A549 (cell line): Measurements from ENCODE around the gene LCN6. TPM values are rescaled to one million over a fixed set of nuclear protein-coding genes. Genes with fewer than 3 reads are reported as not detected.
A peak's percentile ranks its signal among the peaks of the same experiment; 100 is the strongest.

ENCODE experiments used
- ATAC-seq, 2 experiments: fragments of 200-7000 bp in 1 of 2; fragments of >200 bp in 1 of 2; cut with Nextera tagmentation in 1 of 2; cut with Tn5 transposase in 1 of 2; 3 replicates each; pipeline versions ENCODE4 v1.8.0 to v1.9.1; 2018 to 2020; ENCODE audit warnings: mild to moderate bottlenecking in 1 of 2, moderate library complexity in 1 of 2
- CTCF ChIA-PET: fragments of 300-600 bp; sonication (Branson Sonifier 250); formaldehyde crosslinking; extraction: SDS; loops from one replicate; lab custom pipeline; 2021; ENCODE audit warnings: antibody characterized with exemption, inconsistent platforms; lab: Yijun Ruan, JAX
- POLR2A ChIA-PET: fragments of 350-600 bp; formaldehyde crosslinking; extraction: SDS; loops from one replicate; lab custom pipeline; 2021; ENCODE audit warnings: antibody characterized with exemption, inconsistent platforms; lab: Yijun Ruan, JAX
- DNase-seq, 2 experiments: peaks; one replicate each; pipeline versions ENCODE4 v3.0.0 to v3.0.0-alpha.2; 2011 to 2016; ENCODE audit warnings: low read depth in 1 of 2, low spot score in 1 of 2
- FAIRE-seq: peaks from 2 replicates; lab custom pipeline; 2011; peaks lifted over from hg19 to GRCh38; lab: Jason Lieb, UNC
- H3K27ac ChIP-seq, 2 experiments: fragments of >200 bp; sonication (Bioruptor Twin); formaldehyde crosslinking; 3 replicates each; pipeline ENCODE4 v1.5.1; 2016 to 2017
- H3K4me1 ChIP-seq: fragments of >200 bp; sonication (Bioruptor Twin); formaldehyde crosslinking; 3 replicates; pipeline ENCODE4 v1.6.1; 2016
- H3K4me2 ChIP-seq: fragments of >200 bp; sonication (Bioruptor Twin); formaldehyde crosslinking; 3 replicates; pipeline ENCODE4 v1.6.1; 2016
- H3K4me3 ChIP-seq: fragments of >200 bp; sonication (Bioruptor Twin); formaldehyde crosslinking; 3 replicates; pipeline ENCODE4 v1.5.1; 2016
- H3K9me3 ChIP-seq: fragments of >200 bp; sonication (Bioruptor Twin); formaldehyde crosslinking; 3 replicates; pipeline ENCODE4 v1.6.1; 2016
- ATOH8 ChIP-seq: fragments of 250-450 bp; sonication (Bioruptor Pico); IDR thresholded peaks from 2 replicates; pipeline ENCODE4 v1.5.0; 2020; ENCODE audit warnings: low read depth, mild to moderate bottlenecking, moderate library complexity
- BCL3 ChIP-seq: fragments of >200 bp; sonication (Bioruptor Twin); formaldehyde crosslinking; IDR thresholded peaks from 3 replicates; pipeline ENCODE4 v1.6.1; 2016
- CBX2 ChIP-seq: fragments of 200-600 bp; sonication (generic); IDR thresholded peaks from 2 replicates; pipeline ENCODE4 v1.6.1; 2016; ENCODE audit warnings: low read depth, mild to moderate bottlenecking, borderline replicate concordance
- CTCF ChIP-seq: fragments of >200 bp; sonication (Bioruptor Twin); formaldehyde crosslinking; IDR thresholded peaks from 3 replicates; pipeline ENCODE4 v1.5.1; 2016
- E2F6 ChIP-seq: IDR thresholded peaks from 2 replicates; pipeline ENCODE4 v1.6.1; 2012; ENCODE audit warnings: low read depth, borderline replicate concordance
- EHMT2 ChIP-seq: fragments of 200-600 bp; sonication (generic); IDR thresholded peaks from 2 replicates; pipeline ENCODE4 v1.6.1; 2016; ENCODE audit warnings: antibody characterized with exemption, low read depth, mild to moderate bottlenecking, moderate library complexity
- FOXS1 ChIP-seq: fragments of 250-450 bp; sonication (Bioruptor Pico); IDR thresholded peaks from 2 replicates; pipeline ENCODE4 v1.5.0; 2020; ENCODE audit warnings: mild to moderate bottlenecking, moderate library complexity
- GATA3 ChIP-seq: IDR thresholded peaks from 2 replicates; pipeline ENCODE4 v1.6.1; 2012; ENCODE audit warnings: borderline replicate concordance
- HDAC2 ChIP-seq: fragments of 200-600 bp; sonication (generic); IDR thresholded peaks from 2 replicates; pipeline ENCODE4 v1.6.1; 2016
- HOXA7 ChIP-seq: fragments of 250-450 bp; sonication (Bioruptor Pico); IDR thresholded peaks from 2 replicates; pipeline ENCODE4 v1.5.0; 2020; ENCODE audit warnings: mild to moderate bottlenecking, moderate library complexity
- HOXB13 ChIP-seq: fragments of 250-450 bp; sonication (Bioruptor Pico); IDR thresholded peaks from 2 replicates; pipeline ENCODE4 v1.5.0; 2020; ENCODE audit warnings: low read depth, mild to moderate bottlenecking, moderate library complexity
- JUN ChIP-seq, 2 experiments: fragments of >200 bp; sonication (Bioruptor Twin); formaldehyde crosslinking; IDR thresholded peaks; 2 replicates in 1 of 2; 3 replicates in 1 of 2; pipeline ENCODE4 v1.6.1; 2016 to 2017
- KDM1A ChIP-seq: fragments of 200-600 bp; sonication (generic); IDR thresholded peaks from 2 replicates; pipeline ENCODE4 v1.6.1; 2016; ENCODE audit warnings: low read depth, mild to moderate bottlenecking
- KDM5A ChIP-seq: fragments of 200-600 bp; sonication (generic); IDR thresholded peaks from 2 replicates; pipeline ENCODE4 v1.6.1; 2016; ENCODE audit warnings: antibody characterized with exemption, mild to moderate bottlenecking
- MAX ChIP-seq: IDR thresholded peaks from 2 replicates; pipeline ENCODE4 v1.6.1; 2012
- MAZ ChIP-seq: fragments of 150-350 bp; IDR thresholded peaks from 2 replicates; pipeline ENCODE4 v1.6.1; 2014; ENCODE audit warnings: antibody characterized with exemption, low read depth, low read length, borderline replicate concordance
- NFE2L2 ChIP-seq: fragments of 150-350 bp; conservative IDR thresholded peaks from 2 replicates; pipeline ENCODE4 v1.6.1; 2014; ENCODE audit warnings: low read length
- NR3C1 ChIP-seq: fragments of >200 bp; sonication (Bioruptor Twin); formaldehyde crosslinking; IDR thresholded peaks from 3 replicates; pipeline ENCODE4 v1.6.1; 2017
- PBX3 ChIP-seq: IDR thresholded peaks from 2 replicates; pipeline ENCODE4 v1.6.1; 2012
- RAD21 ChIP-seq, 2 experiments: fragments of >200 bp in 1 of 2; sonication (Bioruptor Twin) in 1 of 2; formaldehyde crosslinking in 1 of 2; IDR thresholded peaks in 1 of 2; conservative IDR thresholded peaks in 1 of 2; 2 replicates in 1 of 2; 3 replicates in 1 of 2; pipeline ENCODE4 v1.6.1; 2012 to 2018; ENCODE audit warnings: inconsistent platforms in 1 of 2
- RARB ChIP-seq: fragments of 250-450 bp; sonication (Bioruptor Pico); IDR thresholded peaks from 2 replicates; pipeline ENCODE4 v1.8.0; 2021; ENCODE audit warnings: mild to moderate bottlenecking, moderate library complexity
- SMC3 ChIP-seq: fragments of >200 bp; sonication (Bioruptor Twin); formaldehyde crosslinking; IDR thresholded peaks from 3 replicates; pipeline ENCODE4 v1.6.1; 2018; ENCODE audit warnings: inconsistent platforms
- SREBF2 ChIP-seq: fragments of 450-650 bp; IDR thresholded peaks from 2 replicates; pipeline ENCODE4 v1.6.1; 2014; ENCODE audit warnings: mild to moderate bottlenecking, moderate library complexity
- TP53 ChIP-seq: fragments of 250-450 bp; sonication (Bioruptor Pico); IDR thresholded peaks from 2 replicates; pipeline ENCODE4 v1.5.0; 2021; ENCODE audit warnings: mild to moderate bottlenecking, moderate library complexity
- USF2 ChIP-seq: fragments of 450-650 bp; IDR thresholded peaks from 2 replicates; pipeline ENCODE4 v1.6.1; 2014; ENCODE audit warnings: antibody characterized with exemption
- ZNF302 ChIP-seq: fragments of 250-450 bp; sonication (Bioruptor Pico); IDR thresholded peaks from 2 replicates; pipeline ENCODE4 v1.9.0; 2021; ENCODE audit warnings: inconsistent platforms, mild to moderate bottlenecking, moderate library complexity
- WGBS: methylation state at CpG from one replicate; pipeline ENCODE4 v1.1.6; 2017; ENCODE audit errors: missing lambda C conversion rate; 5-methylcytosine and 5-hydroxymethylcytosine counted together
- polyA plus RNA-seq, 4 experiments: library from polyadenylated mRNA; depleted of rRNA in 3 of 4; stranded (reverse); fragments of >200 nt; fragmentation: RNase III in 1 of 4; extraction: RNeasy Plus Mini Kit Qiagen cat#74134 plus additional on column Dnase treatment in 1 of 4; gene quantifications; 2 replicates in 3 of 4; 3 replicates in 1 of 4; pipeline ENCODE4 v1.2.3, GENCODE V29; 2011 to 2017

LCN6 gene
- polyA plus RNA-seq, 2 of the 4 experiments (the other 2 are of a cell fraction) = not detected

GRCh38 chr9:136694163-136694871 is 54.0 kb downstream of the LCN6 start:
- Histone ChIP-seq H3K4me2 (peak overlapping the region; percentile 86), H3K9me3 (no peaks in the 10 kb centered on the region), H3K4me3 (peak overlapping the region; percentile 19; the same call in 2 of the 3 replicates), H3K27ac (peak overlapping the region; percentile 73 to 87), H3K4me1 (peaks cover 78% of the 10 kb centered on the region)
- POLR2A ChIA-PET = interaction anchor here (0.6 to 1.5 kb wide), 5 partner anchors 13 to 211 kb away, joined by 3 to 10 read pairs (median 3); no protein-coding TSS in a partner anchor
- peak; percentile 75 to 90 for DNase-seq
- peak; percentile 73 to 87 for ATAC-seq
- CTCF ChIA-PET = interaction anchor here (0.7 to 8.5 kb wide), 28 partner anchors 8 to 328 kb away, joined by 3 to 113 read pairs (median 8); no protein-coding TSS in a partner anchor
- TF ChIP-seq MAX = peak; percentile 38; the same call in 1 of the 2 replicates
- TF ChIP-seq ATOH8 (CRISPR knock-in tag) = no peak
- TF ChIP-seq NFE2L2 = no peak
- 0 out of 2 replicates have a peak, but pooled peaks have one; percentile 22 for TF ChIP-seq USF2
- TF ChIP-seq JUN (IDR thresholded peaks at IDR 0.05) = no peak
- TF ChIP-seq RAD21 (conservative IDR thresholded peaks at IDR 0.05 in 1 of 2, IDR thresholded peaks at IDR 0.05 in 1 of 2) = peak; percentile 87 to 92
- TF ChIP-seq SMC3 = peak; percentile 77
- TF ChIP-seq CBX2 = no peak
- no peak for TF ChIP-seq EHMT2
- no peak for TF ChIP-seq HDAC2
- no peak for TF ChIP-seq ZNF302 (CRISPR knock-in tag)
- no peak for TF ChIP-seq HOXB13 (CRISPR knock-in tag)
- TF ChIP-seq KDM1A = no peak
- no peak for TF ChIP-seq GATA3
- no peak for TF ChIP-seq RARB (CRISPR knock-in tag)
- TF ChIP-seq MAZ = 0 out of 2 replicates have a peak, but pooled peaks have one; percentile 39
- no peak for TF ChIP-seq FOXS1 (CRISPR knock-in tag)
- no peak for TF ChIP-seq TP53 (CRISPR knock-in tag)
- no peak for TF ChIP-seq HOXA7 (CRISPR knock-in tag)
- TF ChIP-seq E2F6 = no peak; the same call in 1 of the 2 replicates
- peak; percentile 90 for TF ChIP-seq CTCF
- TF ChIP-seq KDM5A = no peak
- no peak for TF ChIP-seq BCL3
- no peak for TF ChIP-seq NR3C1
- no peak for TF ChIP-seq PBX3
- no peak for TF ChIP-seq SREBF2
- FAIRE-seq = no peak
- WGBS = 25% methylated on average over 27 of the region's 32 CpGs
